Measurements from ENCODE around the gene VWA5B2. TPM values are rescaled to one million over a fixed set of nuclear protein-coding genes. Genes with fewer than 3 reads are reported as not detected.

VWA5B2 gene
- total RNA-seq, 1 donor from 2014 or later: not detected

- H3K4me3 ChIP-seq: no peak overlapping the region
- ATAC-seq (peak; percentile 64), DNase-seq (peak; percentile 68)
- H3K27ac ChIP-seq: no peak overlapping the region
- intact Hi-C loops (cut with DNase I): no loop called here
- no peaks in the 10 kb centered on the region for H3K36me3 ChIP-seq
- TF ChIP-seq CTCF (IDR thresholded peaks at IDR 0.05): peak; percentile 55
- peaks cover 15% of the 10 kb centered on the region for H3K27me3 ChIP-seq
- H3K9me3 ChIP-seq: no peaks in the 10 kb centered on the region
- H3K4me1 ChIP-seq: no peaks in the 10 kb centered on the region
Measured at GRCh38 chr3:184289426-184289938, 60.1 kb downstream of the VWA5B2 start.

GRCh38 chr3:184290331-184290730 lies 60.9 kb downstream of the VWA5B2 start:
- peaks cover 15% of the 10 kb centered on the region for H3K27me3 ChIP-seq
- H3K4me3 ChIP-seq: no peak overlapping the region
- intact Hi-C loops (cut with DNase I): no loop called here
- no peak for TF ChIP-seq CTCF (IDR thresholded peaks at IDR 0.05)
- no peaks in the 10 kb centered on the region for H3K36me3 ChIP-seq
- H3K4me1 ChIP-seq: no peaks in the 10 kb centered on the region
- ATAC-seq (no peak), DNase-seq (no peak)
- H3K9me3 ChIP-seq: no peaks in the 10 kb centered on the region
- H3K27ac ChIP-seq: no peak overlapping the region

GRCh38 chr3:184291044-184291737 lies 61.8 kb downstream of the VWA5B2 start:
- H3K4me3 ChIP-seq: no peak overlapping the region
- DNase-seq (no peak), ATAC-seq (no peak)
- intact Hi-C loops (cut with DNase I): no loop called here
- no peak overlapping the region for H3K27ac ChIP-seq
- H3K4me1 ChIP-seq: no peaks in the 10 kb centered on the region
- H3K9me3 ChIP-seq: no peaks in the 10 kb centered on the region
- H3K36me3 ChIP-seq: no peaks in the 10 kb centered on the region
- no peak for TF ChIP-seq CTCF (IDR thresholded peaks at IDR 0.05)
- peaks cover 15% of the 10 kb centered on the region for H3K27me3 ChIP-seq

Small RNA genes within 50 kb of the gene (microRNA-seq; reads per million reads assigned to microRNA genes)
- gene MIR1224 (ENCODE audit: borderline microRNAs expressed): not detected

Other genes with a start within 250 kb of the VWA5B2 start
- gene ABCC5, start 211.7 kb upstream of the VWA5B2 start, total RNA-seq: 33.5 TPM
- not detected for gene HTR3D, start 197.8 kb upstream of the VWA5B2 start, total RNA-seq
- gene HTR3C, start 176.5 kb upstream of the VWA5B2 start, total RNA-seq: not detected
- not detected for gene HTR3E, start 132.5 kb upstream of the VWA5B2 start, total RNA-seq
- 37.6 TPM for gene EIF2B5, start 94.2 kb upstream of the VWA5B2 start, total RNA-seq
- 54.1 TPM for gene DVL3, start 74.2 kb upstream of the VWA5B2 start, total RNA-seq
- 245 TPM for gene AP2M1, start 54.7 kb upstream of the VWA5B2 start, total RNA-seq
- gene ABCF3, start 43.4 kb upstream of the VWA5B2 start, total RNA-seq: 60.9 TPM
- gene ALG3, start 19.4 kb downstream of the VWA5B2 start, total RNA-seq: 33.8 TPM
- 2.7 TPM for gene EEF1AKMT4, start 20.1 kb downstream of the VWA5B2 start, total RNA-seq
- gene CAMK2N2, start 32.0 kb downstream of the VWA5B2 start, total RNA-seq: not detected
- not detected for gene ECE2, start 46.4 kb downstream of the VWA5B2 start, total RNA-seq
- gene PSMD2, start 69.7 kb downstream of the VWA5B2 start, total RNA-seq: 152 TPM
- 295 TPM for gene EIF4G1, start 85.0 kb downstream of the VWA5B2 start, total RNA-seq
- 19.0 TPM for gene FAM131A, start 108.0 kb downstream of the VWA5B2 start, total RNA-seq
- gene CLCN2, start 132.0 kb downstream of the VWA5B2 start, total RNA-seq: 3.8 TPM
- gene POLR2H, start 132.1 kb downstream of the VWA5B2 start, total RNA-seq: 63.2 TPM
- 0.20 TPM for gene THPO, start 148.6 kb downstream of the VWA5B2 start, total RNA-seq
- gene CHRD, start 150.5 kb downstream of the VWA5B2 start, total RNA-seq: 5.3 TPM

Data from upper lobe of right lung (tissue), 1 donor.